OCI-LY1 (cell line): ENCODE measurements around the gene PPP5C.

Experiments
- H2AFZ ChIP-seq: fragments of 200-600 bp; sonication (generic), shearing (Covaris generic); 2 replicates; pipeline ENCODE4 v1.6.0; 2014; ENCODE audit warnings: antibody characterized with exemption, mild to moderate bottlenecking, low read length
- H3F3A ChIP-seq: fragments of 200-600 bp; sonication (generic), shearing (Covaris generic); 2 replicates; pipeline ENCODE4 v1.6.0; 2014; ENCODE audit warnings: mild to moderate bottlenecking, antibody characterized with exemption, low read length, moderate library complexity; ENCODE audit not compliant: insufficient read depth
- H3K27ac ChIP-seq: fragments of 200-600 bp; sonication (generic); 2 replicates; pipeline ENCODE4 v1.5.1; 2014; ENCODE audit warnings: low read length, mixed run types, mild to moderate bottlenecking, low read depth; ENCODE audit not compliant: poor library complexity, severe bottlenecking
- H3K27me3 ChIP-seq: fragments of 200-600 bp; sonication (generic); 2 replicates; pipeline ENCODE4 v1.6.0; 2014; ENCODE audit warnings: antibody characterized with exemption, mild to moderate bottlenecking, low read length, moderate library complexity; ENCODE audit not compliant: insufficient read depth
- H3K36me3 ChIP-seq: fragments of 200-600 bp; sonication (generic); 2 replicates; pipeline ENCODE4 v1.6.1; 2014; ENCODE audit warnings: mild to moderate bottlenecking, antibody characterized with exemption, low read length, moderate library complexity, mixed read lengths; ENCODE audit not compliant: insufficient read depth
- H3K4me1 ChIP-seq: fragments of 200-600 bp; sonication (generic); 2 replicates; pipeline ENCODE4 v1.5.1; 2014; ENCODE audit warnings: mild to moderate bottlenecking, low read length, moderate library complexity; ENCODE audit not compliant: insufficient read depth, severe bottlenecking
- H3K4me2 ChIP-seq: fragments of 200-600 bp; sonication (generic), shearing (Covaris generic); 2 replicates; pipeline ENCODE4 v1.6.1; 2014; ENCODE audit warnings: low read length
- H3K4me3 ChIP-seq: fragments of 200-600 bp; sonication (generic); 2 replicates; pipeline ENCODE4 v1.5.1; 2014; ENCODE audit warnings: low read length, low read depth, mild to moderate bottlenecking, mixed read lengths; ENCODE audit not compliant: poor library complexity, severe bottlenecking
- H3K79me2 ChIP-seq: fragments of 200-600 bp; shearing (Covaris generic); 2 replicates; pipeline ENCODE4 v1.6.1; 2016; ENCODE audit warnings: mixed run types, low read length, mixed read lengths; ENCODE audit not compliant: insufficient read depth
- H3K9ac ChIP-seq: fragments of 200-600 bp; sonication (generic), shearing (Covaris generic); 2 replicates; pipeline ENCODE4 v1.6.1; 2014; ENCODE audit warnings: mild to moderate bottlenecking, low read length, mixed read lengths
- H3K9me2 ChIP-seq: fragments of 200-600 bp; sonication (generic), shearing (Covaris generic); 2 replicates; pipeline ENCODE4 v1.6.1; 2014; ENCODE audit warnings: low read depth, mild to moderate bottlenecking, low read length, mixed read lengths
- H3K9me3 ChIP-seq: fragments of 200-600 bp; shearing (Covaris generic); 2 replicates; pipeline ENCODE4 v1.6.1; 2014; ENCODE audit warnings: low read length, mixed read lengths
- H4K20me1 ChIP-seq: fragments of 200-600 bp; sonication (generic), shearing (Covaris generic); 2 replicates; pipeline ENCODE4 v1.6.0; 2016; ENCODE audit warnings: mild to moderate bottlenecking, low read length; ENCODE audit not compliant: insufficient read depth
- EZH2 ChIP-seq: fragments of 200-600 bp; sonication (generic), shearing (Covaris generic); IDR thresholded peaks from 2 replicates; pipeline ENCODE4 v1.8.0; 2017; ENCODE audit warnings: borderline replicate concordance, mixed run types, mild to moderate bottlenecking, antibody characterized with exemption, low read length, moderate library complexity, mixed read lengths
- TF ChIP-seq, protein P1 (sequence below): fragments of 200-600 bp; sonication (generic), shearing (Covaris generic); IDR thresholded peaks from 2 replicates; pipeline ENCODE4 v1.5.1; 2017; ENCODE audit warnings: mild to moderate bottlenecking, antibody characterized with exemption, low read length, moderate library complexity, mixed read lengths

Gene PPP5C

DNA sequence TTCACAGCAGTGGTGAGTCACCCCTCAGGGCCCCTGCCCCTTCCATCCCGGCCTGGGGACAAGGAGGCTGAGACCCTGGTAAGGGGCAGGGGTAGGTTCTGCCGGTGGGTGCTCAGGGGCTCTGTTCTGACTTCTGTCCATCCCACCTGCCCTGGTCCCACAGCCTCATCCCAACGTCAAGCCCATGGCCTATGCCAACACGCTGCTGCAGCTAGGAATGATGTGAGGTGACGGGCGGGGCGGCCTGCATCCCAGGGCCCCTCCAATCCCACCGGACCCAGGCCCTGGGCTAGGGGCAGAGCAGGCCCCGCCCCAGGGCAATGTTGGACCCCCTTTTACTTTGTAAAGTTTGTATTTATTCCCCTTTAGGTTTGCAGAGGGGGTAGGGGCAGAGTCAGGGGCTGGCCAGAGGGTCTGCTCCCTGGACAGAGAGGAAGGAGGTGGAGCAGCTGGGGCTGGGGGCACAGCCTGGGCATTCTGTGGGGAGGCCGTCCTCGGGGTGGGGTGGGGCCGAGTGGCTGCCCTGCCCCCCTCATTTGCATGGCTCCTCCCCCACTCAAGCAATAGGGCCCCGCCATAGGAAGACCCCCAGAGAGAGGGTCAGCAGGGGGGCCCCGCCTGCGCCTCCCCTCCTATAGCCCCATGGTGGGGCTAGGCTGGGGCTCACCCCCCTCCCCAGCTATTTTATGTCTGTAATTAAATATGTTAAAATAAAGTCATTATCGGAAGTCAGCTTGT lies 43.4 kb downstream of the PPP5C start:
- no peaks in the 10 kb centered on the region for H3F3A ChIP-seq
- H3K36me3 ChIP-seq = peaks cover 69% of the 10 kb centered on the region
- H3K4me3 ChIP-seq = no peak overlapping the region
- H3K27me3 ChIP-seq = no peaks in the 10 kb centered on the region
- H4K20me1 ChIP-seq = no peaks in the 10 kb centered on the region
- H3K4me1 ChIP-seq = no peaks in the 10 kb centered on the region
- H3K79me2 ChIP-seq = no peaks in the 10 kb centered on the region
- TF ChIP-seq, protein P1, sequence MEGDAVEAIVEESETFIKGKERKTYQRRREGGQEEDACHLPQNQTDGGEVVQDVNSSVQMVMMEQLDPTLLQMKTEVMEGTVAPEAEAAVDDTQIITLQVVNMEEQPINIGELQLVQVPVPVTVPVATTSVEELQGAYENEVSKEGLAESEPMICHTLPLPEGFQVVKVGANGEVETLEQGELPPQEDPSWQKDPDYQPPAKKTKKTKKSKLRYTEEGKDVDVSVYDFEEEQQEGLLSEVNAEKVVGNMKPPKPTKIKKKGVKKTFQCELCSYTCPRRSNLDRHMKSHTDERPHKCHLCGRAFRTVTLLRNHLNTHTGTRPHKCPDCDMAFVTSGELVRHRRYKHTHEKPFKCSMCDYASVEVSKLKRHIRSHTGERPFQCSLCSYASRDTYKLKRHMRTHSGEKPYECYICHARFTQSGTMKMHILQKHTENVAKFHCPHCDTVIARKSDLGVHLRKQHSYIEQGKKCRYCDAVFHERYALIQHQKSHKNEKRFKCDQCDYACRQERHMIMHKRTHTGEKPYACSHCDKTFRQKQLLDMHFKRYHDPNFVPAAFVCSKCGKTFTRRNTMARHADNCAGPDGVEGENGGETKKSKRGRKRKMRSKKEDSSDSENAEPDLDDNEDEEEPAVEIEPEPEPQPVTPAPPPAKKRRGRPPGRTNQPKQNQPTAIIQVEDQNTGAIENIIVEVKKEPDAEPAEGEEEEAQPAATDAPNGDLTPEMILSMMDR = no peak
- no peak for TF ChIP-seq EZH2
- H3K9me2 ChIP-seq = no peaks in the 10 kb centered on the region
- no peak overlapping the region for H3K27ac ChIP-seq
- no peaks in the 10 kb centered on the region for H3K9me3 ChIP-seq
- H3K9ac ChIP-seq = no peak overlapping the region
- no peak overlapping the region for H2AFZ ChIP-seq
- H3K4me2 ChIP-seq = no peak overlapping the region

DNA sequence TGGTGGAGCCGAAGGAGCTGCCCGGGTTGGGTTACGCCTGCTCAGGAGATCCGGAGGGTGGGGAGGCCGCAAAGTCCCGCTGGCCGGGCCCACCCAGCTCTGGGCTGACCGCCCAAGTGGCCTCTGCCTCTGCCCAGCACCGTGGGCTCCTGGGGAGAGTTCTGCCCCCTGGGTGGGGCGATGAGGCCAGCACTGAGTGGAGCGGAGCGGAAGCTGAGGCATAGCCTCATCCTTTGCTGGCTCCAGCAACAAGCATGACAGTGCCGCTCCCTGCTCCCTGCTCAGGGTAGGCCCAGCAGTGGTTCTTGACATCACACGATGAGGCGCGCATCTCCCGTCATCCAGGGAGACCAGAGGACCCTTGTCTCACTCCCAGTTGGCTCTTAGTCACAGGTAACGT lies 44.0 kb downstream of the PPP5C start:
- H3K4me3 ChIP-seq = no peak overlapping the region
- H3K27me3 ChIP-seq = no peaks in the 10 kb centered on the region
- no peak overlapping the region for H3K9ac ChIP-seq
- H3K79me2 ChIP-seq = no peaks in the 10 kb centered on the region
- no peaks in the 10 kb centered on the region for H3K4me1 ChIP-seq
- H3K36me3 ChIP-seq = peaks cover 68% of the 10 kb centered on the region
- no peak overlapping the region for H2AFZ ChIP-seq
- no peak for TF ChIP-seq EZH2
- TF ChIP-seq, protein P1 = no peak
- no peaks in the 10 kb centered on the region for H3K9me3 ChIP-seq
- H3K4me2 ChIP-seq = no peak overlapping the region
- no peaks in the 10 kb centered on the region for H3K9me2 ChIP-seq
- no peak overlapping the region for H3K27ac ChIP-seq
- no peaks in the 10 kb centered on the region for H3F3A ChIP-seq
- no peaks in the 10 kb centered on the region for H4K20me1 ChIP-seq

DNA sequence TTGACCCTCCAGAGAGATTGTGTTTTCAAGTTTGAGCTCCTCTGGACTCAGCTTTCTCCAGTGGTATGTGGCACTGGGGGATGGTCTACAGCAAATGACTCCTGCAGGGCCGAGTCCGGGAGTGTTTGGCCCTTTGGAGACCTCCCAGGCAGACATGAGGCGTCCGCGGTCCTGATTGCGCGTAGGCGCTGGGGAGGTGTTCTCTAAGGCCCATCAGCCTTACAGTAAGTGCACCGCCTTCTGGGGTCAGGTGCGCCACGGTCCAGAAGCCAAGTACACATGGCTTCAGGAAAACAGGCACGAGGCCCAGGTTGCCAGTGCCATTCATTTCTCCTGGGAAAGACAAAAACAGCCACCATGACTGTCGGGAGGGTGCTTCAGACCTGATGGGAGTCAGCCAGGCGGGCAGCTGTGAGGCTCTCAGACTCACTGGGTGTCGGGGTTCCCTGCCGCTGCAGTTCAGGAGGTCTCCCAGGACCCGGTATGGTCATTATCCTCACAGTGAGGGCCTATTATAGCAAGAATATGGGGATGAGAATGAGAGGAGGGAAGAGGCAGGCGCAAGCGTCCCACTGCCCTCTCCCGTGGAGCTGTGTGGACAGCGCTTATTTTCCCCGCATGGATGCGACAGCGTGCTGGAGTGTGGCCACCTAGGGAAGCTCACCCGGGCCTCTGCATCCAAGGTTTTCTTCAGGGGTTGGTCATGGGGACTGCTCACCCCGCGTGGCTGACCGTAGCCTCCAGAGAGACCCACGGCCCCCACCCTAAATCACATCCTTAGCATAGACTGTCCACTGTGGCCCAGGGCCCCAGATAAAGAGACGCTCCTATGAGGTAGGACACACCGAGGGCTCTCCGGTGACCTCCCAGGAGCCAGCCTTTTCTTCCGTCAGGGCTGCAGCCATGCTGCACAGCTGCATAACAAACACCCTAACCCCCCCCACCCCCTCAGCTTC lies 44.7 kb downstream of the PPP5C start:
- no peaks in the 10 kb centered on the region for H3K9me2 ChIP-seq
- H3K9me3 ChIP-seq = no peaks in the 10 kb centered on the region
- H3K4me1 ChIP-seq = no peaks in the 10 kb centered on the region
- H2AFZ ChIP-seq = no peak overlapping the region
- no peak overlapping the region for H3K27ac ChIP-seq
- no peak overlapping the region for H3K9ac ChIP-seq
- H4K20me1 ChIP-seq = no peaks in the 10 kb centered on the region
- peaks cover 63% of the 10 kb centered on the region for H3K36me3 ChIP-seq
- no peaks in the 10 kb centered on the region for H3F3A ChIP-seq
- H3K79me2 ChIP-seq = no peaks in the 10 kb centered on the region
- H3K4me2 ChIP-seq = no peak overlapping the region
- TF ChIP-seq, protein P1 = no peak
- TF ChIP-seq EZH2 = no peak
- no peak overlapping the region for H3K4me3 ChIP-seq
- H3K27me3 ChIP-seq = no peaks in the 10 kb centered on the region
